A673 (cell line): ENCODE results near the gene TBL1X. TPM values are rescaled to one million over a fixed set of nuclear protein-coding genes. Genes with fewer than 3 reads are reported as not detected.

Experiments used
- BruUV-seq: library from RNA; stranded (reverse); fragments of 400-500 nt; replicated peaks from 2 replicates; lab custom pipeline; 2021; lab: Mats Ljungman, UMichigan
- CTCF ChIA-PET: fragments of 300-600 bp; sonication (Branson Sonifier 250); formaldehyde crosslinking; loops from one replicate; lab custom pipeline; 2022; ENCODE audit warnings: antibody characterized with exemption; lab: Charles Lee
- POLR2A ChIA-PET: fragments of 300-600 bp; sonication (Branson Sonifier 250); formaldehyde crosslinking; loops from one replicate; lab custom pipeline; 2022; ENCODE audit warnings: antibody characterized with exemption; ENCODE audit not compliant: low non-redundant PET; lab: Charles Lee
- DNase-seq: peaks from one replicate; pipeline ENCODE4 v3.0.0-alpha.2; 2015; ENCODE audit warnings: low spot score
- H3K27ac ChIP-seq: fragments of 200-600 bp; sonication (generic); 2 replicates; pipeline ENCODE4 v1.5.1; 2016; ENCODE audit warnings: mixed run types, low read depth, mild to moderate bottlenecking, mixed read lengths, antibody characterized with exemption, low read length; ENCODE audit not compliant: poor library complexity, severe bottlenecking
- H3K27me3 ChIP-seq: fragments of 200-600 bp; sonication (generic); replicated peaks from 2 replicates; pipeline ENCODE4 v1.6.1; 2017; ENCODE audit warnings: mixed run types, low read depth, mild to moderate bottlenecking, mixed read lengths, antibody characterized with exemption, low read length; ENCODE audit not compliant: insufficient read depth, poor library complexity
- H3K36me3 ChIP-seq: fragments of 200-600 bp; sonication (generic); 2 replicates; pipeline ENCODE4 v1.6.1; 2016; ENCODE audit warnings: mixed run types, mild to moderate bottlenecking, mixed read lengths, antibody characterized with exemption, low read length; ENCODE audit not compliant: insufficient read depth, poor library complexity, severe bottlenecking
- H3K4me1 ChIP-seq: fragments of 200-600 bp; sonication (generic); 2 replicates; pipeline ENCODE4 v1.6.1; 2017; ENCODE audit warnings: mixed run types, mild to moderate bottlenecking, mixed read lengths, antibody characterized with exemption, low read length; ENCODE audit not compliant: insufficient read depth, poor library complexity, severe bottlenecking
- H3K4me3 ChIP-seq: fragments of 200-600 bp; sonication (generic); 2 replicates; pipeline ENCODE4 v1.5.1; 2016; ENCODE audit warnings: low read depth, mixed run types, mild to moderate bottlenecking, mixed read lengths, low read length; ENCODE audit not compliant: poor library complexity, severe bottlenecking
- H3K9me3 ChIP-seq: fragments of 200-600 bp; sonication (generic); 2 replicates; pipeline ENCODE4 v1.6.1; 2016; ENCODE audit warnings: mixed run types, low read depth, mild to moderate bottlenecking, mixed read lengths, antibody characterized with exemption, low read length; ENCODE audit not compliant: poor library complexity, severe bottlenecking
- CTCF ChIP-seq: fragments of 300-800, 200-600 bp; sonication (generic); conservative IDR thresholded peaks from 2 replicates; pipeline ENCODE4 v1.5.1; 2017; ENCODE audit warnings: low read depth, mild to moderate bottlenecking, antibody characterized with exemption, low read length, moderate library complexity, mixed read lengths
- EZH2 ChIP-seq: fragments of 200-600 bp; sonication (generic); IDR thresholded peaks from 2 replicates; pipeline ENCODE4 v1.6.1; 2017; ENCODE audit warnings: borderline replicate concordance, low read depth, mild to moderate bottlenecking, mixed read lengths, antibody characterized with exemption, low read length; ENCODE audit not compliant: poor library complexity, severe bottlenecking
- intact Hi-C: fragments of 100-400 bp; cut with micrococcal nuclease; formaldehyde crosslinking; loops from one replicate; pipeline ENCODE4 v1.10.0; 2022; ENCODE audit not compliant: unreplicated experiment
- total RNA-seq: library from RNA; stranded (reverse); gene quantifications from 2 replicates; pipeline ENCODE4 v1.2.3, GENCODE V29; 2021

The TBL1X gene
- total RNA-seq, 1 experiment from 2014 or later = 26.9 TPM

- H3K4me3 ChIP-seq = no peak overlapping the region
- DNase-seq = peak; percentile 64
- H3K4me1 ChIP-seq = peaks cover 23% of the 10 kb centered on the region
- no peaks in the 10 kb centered on the region for H3K27me3 ChIP-seq
- no peaks in the 10 kb centered on the region for H3K9me3 ChIP-seq
- TF ChIP-seq CTCF = no peak
- TF ChIP-seq EZH2 = no peak
- ChIA-PET CTCF (no interaction called here), POLR2A (interaction anchor here (0.6 kb wide), 1 partner anchor 220 kb away, joined by 13 read pairs; no protein-coding TSS in a partner anchor)
- no TSS peak for BruUV-seq
- intact Hi-C loops = no loop called here
- H3K27ac ChIP-seq = peak overlapping the region; percentile 23
- no peaks in the 10 kb centered on the region for H3K36me3 ChIP-seq
Measured at GRCh38 chrX:9670136-9670814, 205.4 kb downstream of the TBL1X start.

GRCh38 chrX:9671998-9672397 is 207.1 kb downstream of the TBL1X start:
- Histone ChIP-seq H3K36me3 (no peaks in the 10 kb centered on the region), H3K27me3 (no peaks in the 10 kb centered on the region), H3K4me3 (no peak overlapping the region), H3K9me3 (peaks cover 3% of the 10 kb centered on the region), H3K27ac (no peak overlapping the region), H3K4me1 (peaks cover 23% of the 10 kb centered on the region)
- ChIA-PET POLR2A (no interaction called here), CTCF (no interaction called here)
- BruUV-seq = no TSS peak
- DNase-seq = no peak
- intact Hi-C loops = no loop called here
- TF ChIP-seq CTCF (no peak), EZH2 (no peak)

GRCh38 chrX:9676306-9676705 is 211.4 kb downstream of the TBL1X start:
- intact Hi-C loops = no loop called here
- Histone ChIP-seq H3K27me3 (no peaks in the 10 kb centered on the region), H3K9me3 (peaks cover 3% of the 10 kb centered on the region), H3K36me3 (no peaks in the 10 kb centered on the region), H3K4me1 (peaks cover 2% of the 10 kb centered on the region), H3K4me3 (no peak overlapping the region), H3K27ac (no peak overlapping the region)
- BruUV-seq = no TSS peak
- ChIA-PET POLR2A (no interaction called here), CTCF (no interaction called here)
- DNase-seq = no peak
- TF ChIP-seq CTCF = no peak
- TF ChIP-seq EZH2 = no peak
